Stimulated activated CD8-positive, alpha-beta memory T cell treated with anti-CD3 and anti-CD28 coated beads, Interleukin-12 subunit alpha, Interleukin-12 subunit beta, amount 100 ng/mL, for 24 hours (primary cell): ENCODE data around the gene TBX3.

Experiments used
- DNase-seq: peaks from one replicate; pipeline ENCODE4 v3.0.0-alpha.2; 2020; ENCODE audit errors: extremely low read depth

The TBX3 gene

DNA sequence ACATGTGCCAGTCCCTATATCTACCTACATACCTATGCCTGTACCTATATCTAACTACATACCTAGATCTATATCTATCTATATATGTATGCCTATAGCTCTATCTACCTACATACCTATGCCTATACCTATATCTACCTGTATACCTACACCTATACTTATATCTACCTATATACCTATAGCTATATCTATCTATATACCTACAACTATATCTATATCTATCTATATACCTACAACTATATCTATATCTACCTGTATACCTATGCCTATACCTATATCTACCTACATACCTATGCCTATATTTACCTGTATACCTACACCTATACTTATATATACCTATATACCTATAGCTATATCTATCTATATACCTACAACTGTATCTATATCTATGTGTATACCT lies 56.6 kb downstream of the TBX3 start:
- DNase-seq = no peak

GRCh38 chr12:114625294-114625851 lies 58.6 kb downstream of the TBX3 start:
- peak; percentile 2 for DNase-seq

DNA sequence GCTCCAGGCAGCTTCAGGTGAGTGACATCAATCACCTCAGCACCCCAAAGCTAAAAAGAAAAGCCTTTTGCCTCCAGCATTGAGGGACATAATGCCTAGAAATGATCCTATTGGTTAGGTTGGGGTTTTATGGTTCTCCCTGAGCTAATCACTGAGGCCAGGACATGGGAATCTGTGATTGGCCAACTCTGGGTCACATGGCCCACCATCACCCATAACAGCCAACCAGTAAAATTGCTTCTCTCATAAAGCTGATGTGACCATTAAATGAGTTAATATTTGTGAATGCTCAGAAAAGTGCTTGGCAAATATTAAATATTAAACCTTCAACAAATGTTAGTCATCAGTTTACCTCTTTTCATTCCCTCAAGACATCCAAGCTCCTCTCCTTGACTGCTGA lies 60.2 kb downstream of the TBX3 start:
- no peak for DNase-seq
